ENCODE results near the gene PAGR1.

GRCh38 chr16:29821643-29822115 is 5.7 kb downstream of the PAGR1 start:
- TF ChIP-seq CTCF (IDR thresholded peaks at IDR 0.05; ENCODE audit: poor library complexity, severe bottlenecking) (no peak), TAF1 (IDR thresholded peaks at IDR 0.05; ENCODE audit: low read depth) (no peak), POLR2AphosphoS5 (IDR thresholded peaks at IDR 0.05) (no peak), EP300 (conservative IDR thresholded peaks at IDR 0.05; ENCODE audit: poor library complexity, severe bottlenecking) (no peak)
